C4-2B (cell line): Measurements from ENCODE around the gene SFMBT1.

Source experiments
- H3K27ac ChIP-seq: fragments of 450-650 bp; 2 replicates; pipeline ENCODE4 v1.5.1; 2017
- ZFX ChIP-seq: fragments of 450-650 bp; IDR thresholded peaks from 2 replicates; pipeline ENCODE4 v1.6.1; 2017
- TF ChIP-seq, protein P1 (sequence below): fragments of 450-650 bp; conservative IDR thresholded peaks from 2 replicates; pipeline ENCODE4 v1.5.1; 2017; ENCODE audit warnings: mild to moderate bottlenecking

The SFMBT1 gene

DNA sequence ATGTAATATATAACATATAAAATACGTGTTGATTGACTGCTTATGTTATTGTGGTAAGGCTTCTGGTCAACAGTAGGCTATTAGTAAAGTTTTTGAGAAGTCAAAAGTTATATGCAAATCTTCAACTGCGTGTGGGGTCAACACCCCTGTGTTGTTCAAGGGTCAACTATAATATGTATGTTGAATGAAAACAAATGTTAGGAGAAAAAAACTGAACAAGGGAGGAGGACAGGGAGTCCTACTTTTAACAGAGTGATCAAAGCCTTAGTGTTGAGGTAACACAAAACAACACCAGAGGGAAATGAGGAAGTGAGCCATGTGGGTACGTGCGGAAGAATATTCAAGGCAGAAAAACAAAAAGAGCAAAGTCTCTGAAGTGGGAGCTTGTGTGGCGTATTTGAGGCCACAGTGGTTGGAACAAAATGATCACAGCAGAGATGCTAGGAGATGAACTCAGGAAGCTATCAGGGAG is 62.5 kb downstream of the SFMBT1 start:
- peak overlapping the region; percentile 51; the same call in 1 of the 2 replicates for H3K27ac ChIP-seq
- TF ChIP-seq, protein P1, sequence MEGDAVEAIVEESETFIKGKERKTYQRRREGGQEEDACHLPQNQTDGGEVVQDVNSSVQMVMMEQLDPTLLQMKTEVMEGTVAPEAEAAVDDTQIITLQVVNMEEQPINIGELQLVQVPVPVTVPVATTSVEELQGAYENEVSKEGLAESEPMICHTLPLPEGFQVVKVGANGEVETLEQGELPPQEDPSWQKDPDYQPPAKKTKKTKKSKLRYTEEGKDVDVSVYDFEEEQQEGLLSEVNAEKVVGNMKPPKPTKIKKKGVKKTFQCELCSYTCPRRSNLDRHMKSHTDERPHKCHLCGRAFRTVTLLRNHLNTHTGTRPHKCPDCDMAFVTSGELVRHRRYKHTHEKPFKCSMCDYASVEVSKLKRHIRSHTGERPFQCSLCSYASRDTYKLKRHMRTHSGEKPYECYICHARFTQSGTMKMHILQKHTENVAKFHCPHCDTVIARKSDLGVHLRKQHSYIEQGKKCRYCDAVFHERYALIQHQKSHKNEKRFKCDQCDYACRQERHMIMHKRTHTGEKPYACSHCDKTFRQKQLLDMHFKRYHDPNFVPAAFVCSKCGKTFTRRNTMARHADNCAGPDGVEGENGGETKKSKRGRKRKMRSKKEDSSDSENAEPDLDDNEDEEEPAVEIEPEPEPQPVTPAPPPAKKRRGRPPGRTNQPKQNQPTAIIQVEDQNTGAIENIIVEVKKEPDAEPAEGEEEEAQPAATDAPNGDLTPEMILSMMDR: no peak
- TF ChIP-seq ZFX: no peak

DNA sequence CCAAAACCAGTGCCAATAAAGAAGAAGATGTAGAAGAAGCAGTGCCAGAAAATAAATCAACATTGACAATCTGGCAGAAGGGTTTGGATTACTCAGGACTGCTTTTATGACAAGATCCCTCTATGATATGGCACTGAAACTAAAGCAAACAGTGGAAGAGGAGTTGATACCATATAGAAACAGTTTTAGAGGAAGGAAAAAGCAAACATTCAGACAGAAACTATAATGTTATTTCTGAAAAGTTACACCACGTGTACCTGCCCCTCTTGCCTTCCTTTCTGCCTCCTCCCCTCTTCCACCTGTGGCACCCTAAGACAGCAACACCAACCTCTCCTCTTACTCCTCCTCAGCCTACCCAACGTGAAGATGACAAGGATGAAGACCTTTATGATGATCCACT is 63.0 kb downstream of the SFMBT1 start:
- H3K27ac ChIP-seq: peak overlapping the region; percentile 51
- TF ChIP-seq, protein P1: no peak
- no peak for TF ChIP-seq ZFX

DNA sequence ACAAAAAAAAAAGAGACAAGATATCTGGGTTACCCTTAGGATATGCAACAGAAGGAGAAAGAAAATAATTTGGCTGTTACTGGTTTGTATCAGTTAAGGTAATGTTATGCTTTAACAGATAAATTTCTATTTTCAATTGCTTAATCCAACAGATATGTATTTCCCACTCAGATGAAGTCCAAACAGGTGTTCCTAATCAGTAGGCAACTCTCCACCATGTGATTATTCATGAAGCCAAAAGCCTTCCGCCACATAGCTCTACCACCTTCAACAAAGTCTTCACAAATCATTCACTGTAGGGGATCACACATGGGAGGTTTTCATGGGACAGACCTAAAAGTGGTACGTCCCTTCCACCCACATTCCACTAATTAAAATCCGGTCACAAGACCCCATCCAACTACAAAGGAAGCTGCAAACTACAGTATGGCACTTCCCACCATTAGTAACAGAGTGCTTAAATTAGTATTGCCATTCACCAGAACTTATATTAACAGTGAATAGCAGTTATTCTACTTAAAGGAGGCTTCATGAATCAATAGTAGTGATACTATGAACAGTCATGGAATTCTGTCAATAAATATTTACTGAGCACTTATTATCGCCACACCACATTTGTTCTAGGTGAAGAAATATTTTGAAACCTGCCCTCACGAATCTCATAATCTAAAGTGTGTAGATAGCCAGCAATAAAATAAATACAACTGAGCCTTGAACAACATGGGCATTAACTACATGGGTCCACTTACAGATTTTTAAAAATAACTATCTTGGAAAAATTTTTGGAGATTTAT is 66.5 kb downstream of the SFMBT1 start:
- no peak overlapping the region for H3K27ac ChIP-seq
- no peak for TF ChIP-seq ZFX
- TF ChIP-seq, protein P1: no peak

DNA sequence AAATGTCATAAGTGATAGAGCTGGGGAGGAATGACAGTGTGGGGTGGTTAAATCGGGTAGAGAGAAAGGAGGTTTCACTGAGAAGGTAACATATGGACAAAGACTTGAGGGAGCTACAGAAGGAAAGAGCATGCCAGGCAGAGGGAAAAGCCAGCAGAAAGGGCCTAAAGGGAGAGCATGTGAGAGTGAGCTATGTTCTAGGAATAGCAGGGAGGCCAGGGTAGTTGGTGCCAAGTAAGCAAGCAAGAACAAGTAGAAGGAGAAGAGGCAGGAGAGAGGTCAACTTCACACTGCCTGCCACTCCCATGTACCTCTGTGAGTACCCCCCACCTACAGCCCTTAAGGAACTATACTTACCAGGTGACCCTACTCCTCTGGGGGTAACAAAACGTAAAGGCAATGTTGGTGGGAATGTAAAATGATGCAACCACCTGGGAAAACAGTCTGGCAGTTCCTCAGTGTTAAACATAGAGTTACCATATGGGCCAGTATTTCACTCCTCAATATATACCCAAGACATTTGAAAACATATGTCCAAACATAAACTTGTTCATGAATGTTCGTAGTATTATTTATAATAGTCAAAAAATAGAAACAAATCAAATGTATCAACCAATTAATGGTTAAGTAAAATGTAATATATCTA is 67.6 kb downstream of the SFMBT1 start:
- TF ChIP-seq, protein P1: no peak
- TF ChIP-seq ZFX: no peak
- no peak overlapping the region for H3K27ac ChIP-seq

DNA sequence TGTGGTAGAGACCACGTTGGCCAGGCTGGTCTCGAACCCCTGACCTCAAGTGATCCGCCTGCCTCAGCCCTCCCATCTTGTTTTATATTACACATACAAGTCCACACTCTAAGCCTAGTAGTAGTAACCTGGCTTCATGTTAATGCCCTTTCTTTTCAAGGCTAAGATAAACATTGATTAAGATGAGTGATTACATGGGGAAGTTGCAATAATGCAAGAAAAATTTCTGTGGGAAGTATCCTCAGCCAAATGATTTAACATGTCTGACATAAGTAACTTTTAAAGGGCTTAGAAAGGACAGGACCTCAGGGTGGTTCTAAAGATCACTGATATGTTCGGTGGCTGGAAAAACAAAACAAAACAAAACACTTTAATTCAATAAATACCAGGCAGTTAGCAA is 72.1 kb downstream of the SFMBT1 start:
- no peak overlapping the region for H3K27ac ChIP-seq
- TF ChIP-seq ZFX: no peak
- TF ChIP-seq, protein P1: no peak

DNA sequence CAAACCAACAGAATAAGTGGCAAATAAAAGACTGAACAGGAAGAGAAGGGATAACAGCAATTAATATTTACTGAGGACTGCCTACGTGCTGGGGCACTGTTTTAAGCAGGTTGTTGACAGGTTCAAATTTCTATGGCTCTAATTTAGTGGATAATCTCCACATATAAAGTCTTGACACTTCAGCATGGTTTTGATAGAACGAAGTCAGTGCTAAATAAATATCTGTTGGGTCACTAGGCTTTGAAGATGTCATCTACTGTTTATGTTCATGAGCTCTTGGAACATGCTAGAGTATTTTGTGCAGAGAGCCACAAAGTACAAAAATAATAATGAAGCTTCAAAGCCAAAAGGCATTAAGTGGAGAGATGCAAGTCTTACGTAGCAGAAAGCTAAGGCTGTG is 74.0 kb downstream of the SFMBT1 start:
- no peak for TF ChIP-seq ZFX
- TF ChIP-seq, protein P1: no peak

DNA sequence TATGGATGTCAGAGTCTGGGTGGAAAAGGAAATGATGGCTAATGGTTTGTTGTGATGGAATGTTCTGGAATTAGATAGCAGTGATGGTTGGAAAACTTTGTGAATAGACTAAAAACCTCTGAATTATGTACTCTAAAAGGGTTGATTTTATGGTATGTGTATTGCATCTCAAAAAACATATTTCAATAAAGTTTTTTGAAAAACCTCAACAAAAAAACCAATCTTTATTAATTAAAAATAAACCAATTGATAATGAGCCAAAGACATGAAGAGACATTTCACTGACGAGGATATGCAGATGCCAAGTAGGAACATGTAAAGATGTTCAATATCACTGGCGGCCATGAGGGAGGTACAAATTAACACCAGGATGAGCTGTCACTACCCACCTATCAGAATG is 78.5 kb downstream of the SFMBT1 start:
- TF ChIP-seq, protein P1: no peak
- no peak for TF ChIP-seq ZFX
- no peak overlapping the region for H3K27ac ChIP-seq

More for the DNA sequence above, 74.0 kb downstream of the SFMBT1 start:
- H3K27ac ChIP-seq: no peak overlapping the region
